Left colon (tissue), 2 donors: ENCODE measurements around the gene DCUN1D2. TPM values are rescaled to one million over a fixed set of nuclear protein-coding genes. Genes with fewer than 3 reads are reported as not detected.
"Not testable (repeated sequence)": the region's sequence is repeated elsewhere in the genome, so short reads cannot be mapped to it uniquely, and the experiment has no call there.

Source experiments
- ATAC-seq: fragments of 200-7000 bp; cut with Tn5 transposase; one replicate; pipeline ENCODE4 v1.9.1; 2020; ENCODE audit warnings: mild to moderate bottlenecking, moderate library complexity
- DNase-seq, 2 donors: peaks; one replicate each; pipeline ENCODE4 v3.0.0-alpha.2; 2020
- intact Hi-C, 2 donors: fragments of 100-400 bp; cut with DNase I in 1 of 2; cut with micrococcal nuclease in 1 of 2; formaldehyde crosslinking; loops; one replicate each; pipeline versions ENCODE4 v1.11.2 to v1.14.0; 2022; cut with DNase I, micrococcal nuclease
- total RNA-seq, 2 donors: library from RNA; stranded (reverse); fragmentation: NEBNext Ultra II Directional; extraction: Animal tissue kit (Norgen Biotek cat#: 25700); gene quantifications; one replicate each; pipeline ENCODE4 v1.2.1, GENCODE V29; 2021
- donor health status: DM: no; HTN: no; CAD: no.
- donor health status: DM: yes; HTN: yes; CAD: no.

The DCUN1D2 gene
- total RNA-seq, 2 donors from 2014 or later = 18.2 to 22.7 TPM

DNA sequence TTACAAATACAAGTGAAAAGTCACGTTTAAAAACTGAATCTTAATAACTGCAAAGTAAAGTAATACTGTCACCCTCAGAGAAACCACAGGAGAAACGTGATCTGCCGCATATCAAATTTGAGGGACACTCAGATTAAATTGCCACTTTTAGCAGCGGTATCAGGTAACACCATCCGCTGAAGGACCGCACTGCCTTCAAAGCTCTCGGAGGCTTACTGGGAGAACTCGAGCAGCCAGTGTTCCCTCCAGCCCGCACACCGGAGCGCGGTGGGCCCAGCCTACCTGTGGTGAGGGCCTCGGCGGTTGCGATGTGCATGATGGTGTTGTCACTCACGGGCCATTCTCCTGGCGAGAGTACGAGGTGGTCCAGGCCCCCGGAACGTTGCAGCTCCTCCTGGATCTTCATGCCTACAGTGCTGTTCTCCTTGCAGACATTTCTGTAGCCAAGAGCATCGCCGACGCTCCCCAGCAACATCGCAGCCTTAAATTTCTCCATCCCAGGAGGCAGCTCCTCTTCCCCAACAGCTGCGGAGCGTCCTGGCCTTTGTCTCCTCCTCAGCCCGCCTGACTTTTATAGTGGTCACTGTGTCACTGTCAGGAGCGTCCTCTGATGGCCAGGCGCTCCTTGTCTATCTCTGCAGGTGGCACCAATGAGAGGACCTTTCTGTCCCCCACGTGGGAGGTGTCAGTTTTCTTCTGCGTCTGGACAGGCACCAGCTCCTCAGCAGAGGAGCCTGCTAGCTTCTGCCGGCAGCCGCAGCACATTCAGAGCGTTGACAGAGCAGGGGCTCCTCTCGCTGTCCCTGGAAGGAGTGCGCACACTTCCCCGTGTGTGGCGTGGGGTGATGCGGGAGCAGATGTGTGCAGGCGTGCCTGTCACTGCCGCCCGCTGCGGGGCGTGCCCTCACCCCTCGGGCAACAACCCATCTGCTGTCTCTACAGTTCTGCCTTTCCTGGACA lies 37.3 kb downstream of the DCUN1D2 start, which contains the start of gene ADPRHL1:
Gene ADPRHL1 (minus strand): TSS at position 547 of the 960 bp plus-strand sequence. CDS start 51 bp downstream, at position 496.
- intact Hi-C loops = no loop called here
- DNase-seq = no peak
- no peak for ATAC-seq

DNA sequence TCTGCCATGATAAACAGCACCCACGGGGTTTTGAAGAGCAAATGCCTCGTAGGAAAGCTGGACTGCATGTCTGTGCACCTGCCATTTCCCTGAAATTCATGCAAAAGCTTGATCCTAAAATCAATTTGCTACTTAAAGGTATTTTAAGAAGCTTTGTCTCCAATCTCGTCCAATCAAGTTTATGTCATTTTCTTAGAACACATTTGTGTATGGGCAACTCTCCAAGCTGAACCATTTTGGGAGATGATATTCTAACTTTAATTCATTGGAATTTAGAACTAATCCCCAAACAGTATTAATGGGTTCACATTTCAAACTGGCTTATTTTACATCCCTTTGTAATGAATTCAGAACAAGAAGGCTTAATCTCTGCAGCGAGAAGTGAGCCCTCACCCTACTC lies 38.0 kb downstream of the DCUN1D2 start:
- intact Hi-C loops = no loop called here
- no peak for ATAC-seq
- DNase-seq = no peak

DNA sequence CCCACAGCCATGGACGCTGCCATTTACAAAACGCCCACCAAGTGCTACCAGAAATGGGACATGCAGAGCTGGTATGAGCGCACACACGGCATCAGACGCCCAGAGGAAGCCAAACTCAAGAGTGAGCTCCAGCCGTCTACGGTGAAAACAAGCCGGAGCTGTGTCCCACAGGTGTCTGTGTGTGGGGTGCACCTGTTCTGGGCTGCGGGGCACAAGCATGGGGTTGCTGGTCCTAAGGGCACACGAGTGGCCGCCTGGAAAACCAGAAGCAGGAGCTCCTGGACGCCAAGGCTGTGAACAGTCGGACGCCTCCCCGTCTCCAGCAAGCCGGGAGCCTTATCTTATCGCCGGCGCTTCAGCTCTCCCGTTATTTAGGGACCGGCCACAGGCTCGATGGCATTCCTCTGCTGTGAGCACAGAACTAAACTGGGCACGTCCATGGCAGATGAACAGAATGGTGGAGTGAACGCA lies 38.5 kb downstream of the DCUN1D2 start:
- DNase-seq (no peak), ATAC-seq (no peak)
- intact Hi-C loops = no loop called here

DNA sequence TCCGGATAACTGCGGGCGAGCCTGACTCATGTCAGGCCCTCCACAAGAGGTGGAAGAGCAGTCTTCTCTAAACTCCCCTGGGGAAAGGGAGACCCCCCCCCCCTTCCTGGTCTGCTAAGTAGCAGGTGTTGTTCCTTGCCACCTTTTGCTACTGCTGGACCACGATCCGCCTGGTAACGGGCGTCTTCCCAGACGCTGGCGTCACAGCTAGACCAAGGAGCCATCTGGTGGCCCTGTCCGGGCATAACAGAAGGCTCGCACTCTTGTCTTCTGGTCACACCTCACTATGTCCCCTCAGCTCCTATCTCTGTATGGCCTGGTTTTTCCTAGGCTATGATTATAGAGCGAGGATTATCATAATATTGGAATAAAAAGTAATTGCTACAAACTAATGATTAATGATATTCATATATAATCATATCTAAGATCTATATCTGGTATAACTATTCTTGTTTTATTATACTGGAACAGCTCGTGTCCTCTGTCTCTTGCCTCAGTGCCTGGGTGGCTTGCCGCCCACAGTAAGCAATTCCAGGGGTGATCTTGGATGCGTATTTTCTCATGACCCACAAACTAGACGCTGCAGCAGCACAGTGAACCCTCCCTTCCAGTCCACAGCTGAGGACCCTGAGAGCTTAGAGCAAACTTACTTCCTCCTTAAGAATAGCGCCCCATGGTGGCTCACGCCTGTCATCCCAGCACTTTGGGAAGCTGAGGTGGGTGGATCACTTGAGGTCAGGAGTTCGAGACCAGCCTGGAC lies 39.5 kb downstream of the DCUN1D2 start:
- intact Hi-C loops, ATAC-seq: not testable (repeated sequence)
- peak; percentile 59 to 68 for DNase-seq

DNA sequence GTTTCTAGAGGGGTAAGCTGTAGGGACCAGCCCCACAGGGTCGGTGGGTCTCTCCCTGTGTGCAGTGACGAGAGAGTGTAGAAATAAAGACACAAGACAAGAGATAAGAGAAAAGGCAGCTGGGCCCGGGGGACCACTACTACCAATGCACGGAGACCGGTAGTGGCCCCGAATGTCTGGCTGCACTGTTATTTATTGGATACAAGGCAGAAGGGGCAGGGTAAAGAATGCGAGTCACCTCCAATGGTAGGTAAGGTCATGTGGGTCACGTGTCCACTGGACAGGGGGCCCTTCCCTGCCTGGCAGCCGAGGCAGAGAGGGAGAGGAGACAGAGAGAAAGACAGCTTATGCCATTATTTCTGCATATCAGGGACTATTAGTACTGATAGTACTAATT lies 40.2 kb downstream of the DCUN1D2 start:
- intact Hi-C loops, DNase-seq, ATAC-seq: not testable (repeated sequence)

DNA sequence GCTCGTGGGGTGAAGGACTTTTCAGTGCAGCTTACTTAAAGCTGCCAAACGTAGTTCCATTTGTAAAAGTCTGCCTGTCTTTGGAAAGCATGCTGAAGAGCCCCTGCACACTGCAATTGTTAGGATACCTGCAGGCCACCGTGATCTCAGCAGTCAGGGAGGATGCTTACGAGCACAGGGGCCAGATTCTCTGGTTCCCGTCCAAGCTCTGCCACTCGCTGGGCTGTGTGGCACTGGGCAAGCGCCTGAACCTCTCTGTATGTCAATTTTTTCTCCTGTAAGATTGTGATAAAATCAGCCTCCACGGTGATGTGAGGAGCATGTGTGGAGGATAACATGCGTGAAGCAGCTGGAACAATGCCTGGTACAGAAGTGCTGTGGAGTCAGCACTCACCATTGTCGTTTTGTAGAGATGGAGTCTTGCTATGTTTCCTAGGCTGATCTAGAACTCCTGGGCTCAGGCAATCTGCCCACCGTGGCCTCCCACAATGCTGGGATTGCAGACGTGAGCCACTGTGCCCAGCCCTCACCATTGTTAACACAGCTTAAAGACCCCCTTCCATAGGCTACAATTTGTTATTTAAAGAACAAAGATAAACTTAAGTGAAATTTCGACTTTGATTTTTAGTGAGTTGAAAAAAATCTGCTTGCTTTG lies 40.7 kb downstream of the DCUN1D2 start:
- peak; percentile 6 for ATAC-seq
- no peak for DNase-seq
- intact Hi-C loops = no loop called here

DNA sequence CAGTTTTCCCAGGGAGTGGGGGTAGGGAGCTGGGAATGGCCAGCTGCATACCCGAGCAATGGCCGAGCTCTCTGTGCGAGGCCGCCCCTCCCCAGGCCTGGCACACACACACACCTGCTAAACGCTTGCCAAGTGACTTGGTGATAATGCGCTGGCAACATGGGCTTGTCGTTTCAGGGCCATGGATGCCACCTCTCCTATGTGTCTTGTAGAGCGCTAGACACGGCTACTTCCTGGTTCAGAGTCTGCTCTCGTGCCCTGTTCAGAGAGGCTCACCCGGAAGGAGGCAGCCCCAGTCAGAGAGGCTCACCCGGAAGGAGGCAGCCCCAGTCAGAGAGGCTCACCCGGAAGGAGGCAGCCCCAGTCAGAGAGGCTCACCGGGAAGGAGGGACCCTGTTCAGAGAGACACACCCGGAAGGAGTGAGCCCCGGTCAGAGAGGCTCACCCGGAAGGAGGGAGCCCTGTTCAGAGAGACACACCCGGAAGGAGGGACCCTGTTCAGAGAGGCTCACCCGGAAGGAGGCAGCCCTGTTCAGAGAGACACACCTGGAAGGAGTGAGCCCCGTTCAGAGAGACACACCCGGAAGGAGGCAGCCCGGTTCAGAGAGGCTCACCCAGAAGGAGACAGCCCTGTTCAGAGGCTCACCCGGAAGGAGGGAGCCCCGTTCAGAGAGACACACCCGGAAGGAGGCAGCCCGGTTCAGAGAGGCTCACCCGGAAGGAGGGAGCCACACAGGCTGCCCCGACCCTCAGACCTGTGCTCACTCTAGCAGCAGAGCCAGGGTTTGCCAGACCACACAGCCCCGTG lies 41.4 kb downstream of the DCUN1D2 start:
- DNase-seq (peak; percentile 78 to 89), ATAC-seq (peak; percentile 82)
- intact Hi-C loops = no loop called here

DNA sequence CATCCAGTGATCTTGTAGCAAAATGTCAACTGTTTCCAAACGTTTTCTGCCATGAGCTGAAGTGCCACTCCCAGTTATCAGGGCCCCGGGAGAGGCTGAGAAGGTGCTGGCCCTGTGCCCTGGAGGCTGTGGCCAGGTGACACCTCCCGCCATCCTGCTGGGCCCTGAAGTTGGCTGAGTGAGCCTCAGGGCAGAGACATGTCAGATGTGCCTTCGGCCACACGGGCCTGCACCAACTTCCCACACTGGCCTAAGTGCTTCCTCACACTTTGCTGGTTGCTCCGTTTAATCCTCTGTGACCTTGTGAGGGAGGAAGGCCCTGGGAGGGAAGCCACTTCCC lies 42.0 kb downstream of the DCUN1D2 start:
- intact Hi-C loops = no loop called here
- peak; percentile 63 for ATAC-seq
- peak; percentile 55 to 59 for DNase-seq

DNA sequence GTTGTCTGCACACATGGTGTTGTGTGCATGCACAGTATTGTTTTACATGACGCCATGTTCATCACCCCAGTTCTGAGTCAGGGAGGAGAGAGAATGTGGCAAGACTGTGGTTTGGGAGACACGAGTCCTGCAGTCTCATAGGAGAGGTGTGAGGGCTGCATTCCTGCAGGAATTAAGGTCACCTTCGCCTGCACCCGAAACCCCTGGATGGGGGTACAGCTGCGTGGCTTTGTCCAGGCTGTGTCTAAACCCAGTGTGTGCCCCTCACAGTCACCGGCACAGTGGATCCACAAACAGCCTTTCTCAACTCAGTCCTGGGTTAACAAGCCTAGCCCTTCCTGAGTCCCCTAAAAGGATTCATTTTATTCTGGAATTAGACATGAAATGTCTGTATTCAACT lies 42.9 kb downstream of the DCUN1D2 start:
- ATAC-seq = no peak
- no peak for DNase-seq
- intact Hi-C loops = no loop called here

DNA sequence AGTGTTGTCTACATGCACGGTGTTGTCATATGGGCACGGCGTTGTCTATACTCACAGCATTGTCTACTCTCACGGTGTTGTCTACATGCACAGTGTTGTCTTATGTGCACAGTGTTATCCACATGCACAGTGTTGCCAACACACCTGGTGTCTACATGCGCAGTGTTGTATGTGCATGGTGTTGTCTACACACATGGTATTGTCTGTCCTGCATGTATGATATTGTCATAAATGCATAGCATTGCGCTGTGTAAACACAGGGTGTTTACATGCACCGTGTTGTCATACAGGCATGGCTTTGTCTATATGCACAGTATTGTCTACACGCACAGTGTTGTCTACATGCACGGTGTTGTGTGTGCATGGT lies 44.0 kb downstream of the DCUN1D2 start:
- no peak for DNase-seq
- no peak for ATAC-seq
- intact Hi-C loops = no loop called here

DNA sequence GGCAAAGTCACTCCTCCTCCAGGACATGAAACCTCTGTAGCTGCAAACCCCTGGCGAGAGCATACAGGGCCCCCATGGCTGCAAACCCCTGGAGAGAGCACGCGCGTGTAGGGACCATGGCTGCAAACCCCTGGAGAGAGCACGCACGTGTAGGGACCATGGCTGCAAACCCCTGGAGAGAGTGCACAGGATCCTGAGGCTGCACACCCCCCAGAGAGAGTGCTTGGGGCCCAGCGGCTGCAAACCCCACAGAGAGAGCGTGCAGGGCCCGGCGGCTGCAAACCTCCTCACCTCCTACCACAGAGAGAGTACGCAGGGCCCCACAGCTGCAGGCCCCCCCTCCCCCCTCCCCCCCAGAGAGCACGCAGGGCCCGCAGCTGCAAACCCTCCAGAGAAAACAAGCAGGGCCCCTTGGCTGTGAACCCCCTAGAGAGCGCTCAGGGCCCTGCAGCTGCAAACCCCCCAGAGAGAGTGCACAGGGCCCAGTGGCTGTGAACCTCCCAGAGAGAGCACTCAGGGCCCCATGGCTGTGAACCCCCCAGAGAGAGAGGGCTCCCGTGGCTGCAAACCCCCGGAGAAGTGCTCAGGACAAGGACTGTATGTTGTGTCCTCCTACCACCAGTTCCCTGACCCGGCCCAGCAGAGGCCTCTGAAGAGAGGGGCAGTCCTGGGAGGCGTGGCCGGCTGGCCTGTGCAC lies 44.6 kb downstream of the DCUN1D2 start:
- ATAC-seq = no peak
- intact Hi-C loops = no loop called here
- DNase-seq = no peak

DNA sequence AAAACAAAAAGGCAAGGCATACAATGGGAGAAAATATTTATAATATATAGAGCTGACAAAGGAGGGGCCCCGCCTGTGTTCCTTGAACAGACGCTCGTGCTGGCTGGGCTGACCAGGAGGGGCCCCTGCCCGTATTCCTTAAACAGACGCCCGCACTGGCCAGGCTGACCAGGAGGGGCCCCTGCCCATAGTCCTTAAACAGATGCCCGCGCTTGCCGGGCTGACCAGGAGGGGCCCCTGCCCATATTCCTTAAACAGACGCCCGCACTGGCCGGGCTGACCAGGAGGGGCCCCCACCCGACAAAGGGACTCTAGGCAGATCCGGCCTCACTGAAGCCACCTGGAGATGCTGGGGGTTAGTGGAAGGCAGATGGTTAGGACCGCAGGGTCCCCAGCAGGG lies 46.5 kb downstream of the DCUN1D2 start:
- DNase-seq (no peak), ATAC-seq (no peak)

DNA sequence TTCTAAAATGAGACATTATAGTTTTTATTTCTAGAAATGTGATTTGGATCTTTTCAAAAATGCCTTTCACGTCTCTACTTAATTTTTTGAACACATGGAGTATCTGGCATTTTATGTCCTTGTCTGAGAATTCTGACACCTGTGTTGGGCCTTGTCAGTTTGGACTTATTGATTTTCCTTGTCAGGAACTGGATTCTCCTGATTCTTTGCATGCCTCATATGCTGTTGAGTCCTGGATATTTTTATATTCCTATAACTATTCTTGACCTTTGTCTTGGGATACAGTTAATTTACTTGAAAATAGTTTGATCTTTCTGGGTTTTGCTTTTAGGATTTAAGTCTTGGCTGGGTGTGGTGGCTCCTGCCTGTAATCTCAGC lies 47.5 kb downstream of the DCUN1D2 start:
- intact Hi-C loops = no loop called here
- DNase-seq (no peak), ATAC-seq (no peak)

More for the DNA sequence above, 46.5 kb downstream of the DCUN1D2 start:
- intact Hi-C loops = no loop called here

DNA sequence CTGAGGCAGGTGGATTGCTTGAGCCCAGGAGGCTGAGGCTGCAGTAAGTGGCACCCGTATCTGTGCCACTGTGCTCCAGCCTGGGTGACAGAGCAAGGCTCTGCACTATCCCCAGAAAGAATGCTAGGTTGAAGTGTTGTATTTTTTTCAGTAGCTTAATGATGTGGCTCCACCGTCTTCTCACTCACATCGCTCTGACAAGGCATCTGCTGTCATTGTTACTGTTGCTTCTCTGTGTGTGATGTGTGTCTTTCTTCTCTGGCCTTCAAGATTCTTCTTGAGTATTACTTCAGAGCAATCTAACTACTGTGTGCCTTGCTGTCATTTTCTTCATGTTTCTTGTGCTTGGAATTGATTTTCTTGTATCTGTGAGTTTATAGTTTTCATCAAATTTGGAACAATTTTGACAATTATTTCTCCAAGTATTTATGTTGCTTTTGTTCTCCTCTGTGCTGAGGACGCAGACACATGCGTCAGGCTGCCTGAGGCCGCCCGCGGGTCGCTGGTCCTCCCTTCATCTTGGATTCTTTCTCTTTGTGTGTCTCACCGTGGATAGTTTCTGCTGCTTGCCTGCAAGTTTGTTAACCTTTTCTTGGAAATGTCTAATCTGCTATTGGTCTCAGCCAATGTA lies 48.0 kb downstream of the DCUN1D2 start:
- no peak for ATAC-seq
- no peak for DNase-seq

DNA sequence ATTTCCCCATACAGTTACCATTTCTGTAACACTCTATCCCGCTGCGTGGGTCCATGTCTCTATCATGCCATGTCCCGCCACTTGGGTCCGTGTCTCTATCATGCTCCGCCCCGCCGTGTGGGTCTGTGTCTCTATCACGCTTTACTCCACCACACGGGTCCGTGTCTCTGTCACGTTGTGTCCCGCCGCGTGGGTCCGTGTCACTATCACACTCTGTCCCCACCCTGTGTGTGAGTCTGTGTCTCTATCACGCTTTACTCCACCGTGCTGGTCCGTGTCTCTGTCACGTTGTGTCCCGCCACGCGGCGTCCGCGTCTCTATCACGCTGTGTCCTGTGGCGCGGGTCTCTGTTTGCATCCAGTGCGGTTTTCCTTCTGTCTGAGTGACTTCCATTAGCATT lies 48.9 kb downstream of the DCUN1D2 start:
- DNase-seq (no peak), ATAC-seq (no peak)
- intact Hi-C loops = no loop called here

More for the DNA sequence above, 48.0 kb downstream of the DCUN1D2 start:
- intact Hi-C loops = no loop called here

DNA sequence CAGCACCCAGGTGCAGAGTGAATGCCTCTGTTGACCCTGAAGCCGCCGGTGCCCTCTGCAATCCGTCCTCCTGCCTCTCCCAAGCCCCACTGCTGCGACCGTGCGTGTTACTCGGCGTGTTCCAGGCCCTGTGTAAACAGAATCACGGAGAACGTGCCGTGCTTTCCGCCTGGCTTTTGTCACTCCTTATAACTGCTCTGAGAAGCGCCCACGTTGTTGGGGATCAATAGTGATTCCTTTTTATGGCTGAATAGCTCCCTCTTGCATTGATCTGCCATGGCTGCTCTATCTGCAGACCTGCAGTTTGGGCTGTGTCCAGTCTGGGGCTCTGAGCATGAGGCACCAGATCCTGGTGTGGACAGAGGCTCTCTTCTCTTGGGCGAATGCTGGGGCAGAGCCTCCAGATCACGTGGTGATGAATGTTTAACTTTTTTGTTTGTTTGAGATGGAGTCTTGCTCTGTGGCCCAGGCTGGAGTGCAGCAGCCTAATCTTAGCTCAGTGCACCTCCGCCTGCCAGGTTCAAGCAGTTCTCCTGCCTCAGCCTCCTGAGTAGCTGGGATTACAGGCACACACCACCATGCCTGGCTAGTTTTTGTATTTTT lies 53.0 kb downstream of the DCUN1D2 start:
- peak; percentile 50 for ATAC-seq
- no peak for DNase-seq
- intact Hi-C loops = no loop called here

DNA sequence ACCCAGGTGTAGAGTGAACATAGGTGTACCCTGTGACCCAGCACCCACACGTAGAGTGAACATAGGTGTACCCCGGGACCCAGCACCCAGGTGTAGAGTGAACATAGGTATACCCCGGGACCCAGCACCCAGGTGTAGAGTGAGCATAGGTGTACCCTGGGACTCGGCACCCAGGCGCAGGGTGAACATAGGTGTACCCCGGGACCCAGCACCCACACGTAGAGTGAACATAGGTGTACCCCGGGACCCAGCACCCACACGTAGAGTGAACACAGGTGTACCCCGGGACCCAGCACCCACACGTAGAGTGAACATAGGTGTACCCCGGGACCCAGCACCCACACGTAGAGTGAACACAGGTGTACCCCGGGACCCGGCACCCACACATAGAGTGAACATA lies 53.6 kb downstream of the DCUN1D2 start:
- intact Hi-C loops = not testable (repeated sequence)

More for the DNA sequence above, 53.6 kb downstream of the DCUN1D2 start:
- ATAC-seq, DNase-seq: not testable (repeated sequence)
